Measurements from ENCODE around the gene F3. TPM values are rescaled to one million over a fixed set of nuclear protein-coding genes. Genes with fewer than 3 reads are reported as not detected.

The F3 gene
- total and polyA plus RNA-seq, 9 of the 15 experiments (the other 6 are each of a cell fraction or from before 2014, with no cell fraction given), result 0.24 to 0.28 TPM; not detected in 7

DNA sequence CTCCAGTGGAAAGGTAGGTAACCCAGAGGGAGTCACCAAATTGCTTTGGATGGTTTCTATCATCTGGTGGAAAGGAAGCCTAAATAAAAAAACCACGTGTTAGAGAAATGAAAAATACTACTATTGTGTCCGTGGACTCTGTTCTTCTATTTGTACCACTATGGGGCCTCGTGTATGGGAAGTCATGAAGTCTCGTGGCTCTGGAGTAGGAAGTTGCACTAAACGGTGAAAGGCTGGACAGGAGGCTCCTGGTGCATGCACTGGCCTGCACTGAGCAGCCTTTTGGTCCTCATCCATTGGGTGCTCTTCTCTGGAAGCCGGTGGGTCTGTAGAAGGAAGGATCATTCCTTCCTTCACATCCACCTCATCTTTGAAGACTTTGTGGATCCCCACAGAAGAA is 17.0 kb downstream of the F3 start:
- DNase-seq (ENCODE audit: extremely low read depth in 1 of 4, low spot score in 3 of 4) (no peak), FAIRE-seq (no peak), ATAC-seq (no peak; the same call in 2 of the 3 replicates)
- H3K27ac ChIP-seq (ENCODE audit: extremely low read depth, low read depth, low read length), result no peak overlapping the region
- in situ Hi-C loops (cut with MboI), result loop anchor here (5.0 kb wide), 1 partner anchor 278 kb away; no protein-coding TSS in a partner anchor
- no peaks in the 10 kb centered on the region for H3K36me3 ChIP-seq (ENCODE audit: control insufficient read depth, insufficient read depth, low read length)
- no TSS peak for BruUV-seq (replicated peaks)
- no peaks in the 10 kb centered on the region for H3K79me2 ChIP-seq (ENCODE audit: control insufficient read depth, insufficient read depth, low read length)
- no peak overlapping the region for H3K4me2 ChIP-seq (ENCODE audit: insufficient read depth, low read length)
- ChIA-PET POLR2A (interaction anchor here (1.0 kb wide), 1 partner anchor 23 kb away, joined by 4 read pairs; no protein-coding TSS in a partner anchor), CTCF (ENCODE audit: low intra/inter-chr PET ratio) (no interaction called here)
- H3K9ac ChIP-seq (ENCODE audit: insufficient read depth in 1 of 2, low read depth in 2 of 2, low read length in 2 of 2), result no peak overlapping the region
- no peak overlapping the region for H3K4me3 ChIP-seq
- no peaks in the 10 kb centered on the region for H4K20me1 ChIP-seq (replicated peaks; ENCODE audit: control insufficient read depth, insufficient read depth, low read length)
- no peak overlapping the region for H2AFZ ChIP-seq (ENCODE audit: low read depth, low read length)
- no peaks in the 10 kb centered on the region for H3K9me3 ChIP-seq (replicated peaks; ENCODE audit: control insufficient read depth, insufficient read depth, low read depth, low read length)
- intact Hi-C loops (cut with micrococcal nuclease), result loop anchor here (5.0 kb wide), 1 partner anchor 198 kb away; no protein-coding TSS in a partner anchor
- no peaks in the 10 kb centered on the region for H3K4me1 ChIP-seq (replicated peaks in 1 of 2; ENCODE audit: control insufficient read depth in 2 of 2, insufficient read depth in 2 of 2, low read length in 2 of 2)
- no peaks in the 10 kb centered on the region for H3K27me3 ChIP-seq (ENCODE audit: control insufficient read depth in 2 of 2, insufficient read depth in 2 of 2, low read length in 2 of 2)
- no peak for TF ChIP-seq KLF16 (IDR thresholded peaks at IDR 0.05)
- no peak for TF ChIP-seq POLR3G (IDR thresholded peaks at IDR 0.05; ENCODE audit: extremely low read depth, insufficient read length, insufficient replicate concordance)
- no peak for TF ChIP-seq ASH1L (IDR thresholded peaks at IDR 0.05; ENCODE audit: borderline replicate concordance, low read depth, partially characterized antibody)
- no peak for TF ChIP-seq ZNF311 (CRISPR knock-in tag; IDR thresholded peaks at IDR 0.05)
- no peak for TF ChIP-seq ZBTB34 (CRISPR knock-in tag; IDR thresholded peaks at IDR 0.05)
- TF ChIP-seq MCM5 (IDR thresholded peaks at IDR 0.05; ENCODE audit: low read depth), result no peak
- no peak for TF ChIP-seq TCF7 (IDR thresholded peaks at IDR 0.05; ENCODE audit: borderline replicate concordance)
- TF ChIP-seq RBM15 (IDR thresholded peaks at IDR 0.05; ENCODE audit: insufficient read depth, low read length), result no peak
- TF ChIP-seq TCF15 (CRISPR knock-in tag; IDR thresholded peaks at IDR 0.05), result no peak
- no peak for TF ChIP-seq NBN (IDR thresholded peaks at IDR 0.05; ENCODE audit: low read depth)
- TF ChIP-seq CSDE1 (IDR thresholded peaks at IDR 0.05), result no peak
- TF ChIP-seq NFRKB (IDR thresholded peaks at IDR 0.05; ENCODE audit: low read depth), result no peak
- TF ChIP-seq SAFB2 (IDR thresholded peaks at IDR 0.05; ENCODE audit: borderline replicate concordance, low read depth, low read length, severe bottlenecking), result no peak
- TF ChIP-seq, protein P1, sequence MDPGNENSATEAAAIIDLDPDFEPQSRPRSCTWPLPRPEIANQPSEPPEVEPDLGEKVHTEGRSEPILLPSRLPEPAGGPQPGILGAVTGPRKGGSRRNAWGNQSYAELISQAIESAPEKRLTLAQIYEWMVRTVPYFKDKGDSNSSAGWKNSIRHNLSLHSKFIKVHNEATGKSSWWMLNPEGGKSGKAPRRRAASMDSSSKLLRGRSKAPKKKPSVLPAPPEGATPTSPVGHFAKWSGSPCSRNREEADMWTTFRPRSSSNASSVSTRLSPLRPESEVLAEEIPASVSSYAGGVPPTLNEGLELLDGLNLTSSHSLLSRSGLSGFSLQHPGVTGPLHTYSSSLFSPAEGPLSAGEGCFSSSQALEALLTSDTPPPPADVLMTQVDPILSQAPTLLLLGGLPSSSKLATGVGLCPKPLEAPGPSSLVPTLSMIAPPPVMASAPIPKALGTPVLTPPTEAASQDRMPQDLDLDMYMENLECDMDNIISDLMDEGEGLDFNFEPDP (CRISPR knock-in tag; IDR thresholded peaks at IDR 0.05), result no peak
- TF ChIP-seq BDP1 (IDR thresholded peaks at IDR 0.05; ENCODE audit: insufficient read depth, insufficient read length), result no peak
- TF ChIP-seq POLR3A (IDR thresholded peaks at IDR 0.05; ENCODE audit: borderline replicate concordance, extremely low read depth, insufficient read depth, insufficient read length), result no peak
- no peak for TF ChIP-seq DEAF1 (CRISPR knock-in tag; IDR thresholded peaks at IDR 0.05)
- H3K9me1 ChIP-seq (ENCODE audit: control insufficient read depth, insufficient read depth, low read length), result no peaks in the 10 kb centered on the region
- WGBS (ENCODE audit: insufficient coverage, low coverage, missing lambda C conversion rate), result 3% methylated on average over 6 of the region's 6 CpGs

Measured in K562 (cell line).